ENCODE results near the gene RASA3.
"Not testable (repeated sequence)": the region's sequence is repeated elsewhere in the genome, so short reads cannot be mapped to it uniquely, and the experiment has no call there.

The RASA3 gene

GRCh38 chr13:114127473-114128347 is 4.7 kb downstream of the RASA3 start:
- Histone ChIP-seq H4K20me1 (ENCODE audit: insufficient read depth, low read length) (peaks cover 10% of the 10 kb centered on the region; the same call in 1 of the 2 replicates), H3K9me2 (replicated peaks; ENCODE audit: insufficient read depth, low read length) (no peaks in the 10 kb centered on the region), H3K27me3 (replicated peaks; ENCODE audit: insufficient read depth, low read length) (no peaks in the 10 kb centered on the region), H2AFZ (ENCODE audit: low read length) (no peak overlapping the region), H3K4me3 (ENCODE audit: low read length) (no peak overlapping the region), H3K36me3 (replicated peaks; ENCODE audit: insufficient read depth, low read length) (no peaks in the 10 kb centered on the region), H3K79me2 (ENCODE audit: low read length) (peaks cover 94% of the 10 kb centered on the region), H3K9ac (ENCODE audit: low read length) (no peak overlapping the region), H3K9me3 (replicated peaks; ENCODE audit: insufficient read depth, low read length) (no peaks in the 10 kb centered on the region), H3F3A (ENCODE audit: insufficient read depth, low read length) (peaks cover 7% of the 10 kb centered on the region; the same call in 1 of the 2 replicates), H3K4me2 (ENCODE audit: low read depth, low read length) (no peak overlapping the region), H3K27ac (ENCODE audit: low read length) (no peak overlapping the region), H3K4me1 (ENCODE audit: low read length) (peaks cover 15% of the 10 kb centered on the region; the same call in 1 of the 2 replicates)
- no peak for TF ChIP-seq EZH2 (optimal IDR thresholded peaks at IDR 0.05; ENCODE audit: low read depth, low read length)
- no peak for TF ChIP-seq CTCF (IDR thresholded peaks at IDR 0.05; ENCODE audit: low read length)
- no peak for TF ChIP-seq EZH2phosphoT487 (IDR thresholded peaks at IDR 0.05; ENCODE audit: low read length)
- no peak for DNase-seq

- Histone ChIP-seq H3K9me2 (replicated peaks; ENCODE audit: insufficient read depth, low read length) (no peaks in the 10 kb centered on the region), H3K9me3 (replicated peaks; ENCODE audit: insufficient read depth, low read length) (no peaks in the 10 kb centered on the region), H3K4me3 (ENCODE audit: low read length) (no peak overlapping the region), H3K4me1 (ENCODE audit: low read length) (peaks cover 15% of the 10 kb centered on the region; the same call in 1 of the 2 replicates), H3K79me2 (ENCODE audit: low read length) (peaks cover 99% of the 10 kb centered on the region), H2AFZ (ENCODE audit: low read length) (no peak overlapping the region), H3K4me2 (ENCODE audit: low read depth, low read length) (no peak overlapping the region), H3K27ac (ENCODE audit: low read length) (no peak overlapping the region), H4K20me1 (ENCODE audit: insufficient read depth, low read length) (peaks cover 10% of the 10 kb centered on the region; the same call in 1 of the 2 replicates), H3F3A (ENCODE audit: insufficient read depth, low read length) (peaks cover 7% of the 10 kb centered on the region; the same call in 1 of the 2 replicates), H3K27me3 (replicated peaks; ENCODE audit: insufficient read depth, low read length) (no peaks in the 10 kb centered on the region), H3K9ac (ENCODE audit: low read length) (no peak overlapping the region), H3K36me3 (replicated peaks; ENCODE audit: insufficient read depth, low read length) (no peaks in the 10 kb centered on the region)
- TF ChIP-seq CTCF (IDR thresholded peaks at IDR 0.05; ENCODE audit: low read length) (no peak), EZH2 (optimal IDR thresholded peaks at IDR 0.05; ENCODE audit: low read depth, low read length) (no peak), EZH2phosphoT487 (IDR thresholded peaks at IDR 0.05; ENCODE audit: low read length) (no peak)
- DNase-seq: no peak
Measured at GRCh38 chr13:114126789-114127472, 5.5 kb downstream of the RASA3 start.

GRCh38 chr13:114126086-114126485 is 6.3 kb downstream of the RASA3 start:
- not testable (repeated sequence) for H3F3A ChIP-seq (ENCODE audit: insufficient read depth, low read length); H3K9me2 ChIP-seq (replicated peaks; ENCODE audit: insufficient read depth, low read length); H3K36me3 ChIP-seq (replicated peaks; ENCODE audit: insufficient read depth, low read length); H3K27me3 ChIP-seq (replicated peaks; ENCODE audit: insufficient read depth, low read length); H3K9ac ChIP-seq (ENCODE audit: low read length); H3K4me3 ChIP-seq (ENCODE audit: low read length); H3K4me2 ChIP-seq (ENCODE audit: low read depth, low read length); H3K27ac ChIP-seq (ENCODE audit: low read length); H2AFZ ChIP-seq (ENCODE audit: low read length); H3K9me3 ChIP-seq (replicated peaks; ENCODE audit: insufficient read depth, low read length); DNase-seq
- H4K20me1 ChIP-seq (ENCODE audit: insufficient read depth, low read length): peaks cover 10% of the 10 kb centered on the region; the same call in 1 of the 2 replicates
- peaks cover 99% of the 10 kb centered on the region for H3K79me2 ChIP-seq (ENCODE audit: low read length)
- peaks cover 15% of the 10 kb centered on the region; the same call in 1 of the 2 replicates for H3K4me1 ChIP-seq (ENCODE audit: low read length)

Measured in MM.1S (cell line).